NK-92 treated with Interleukin-12 subunit alpha and Interleukin-12 subunit beta, amount 100 ng/mL, for 24 hours (cell line): Measurements from ENCODE around the gene SNAI3.

Experiments
- DNase-seq: peaks from one replicate; lab custom pipeline; 2025; lab: John Stamatoyannopoulos, UW

Gene SNAI3

GRCh38 chr16:88650749-88651275, 35.5 kb downstream of the SNAI3 start, which contains the start of gene CYBA:
Gene CYBA, minus strand, starts transcription at chr16:88651053. Its CDS starts 40 bp downstream, at chr16:88651013.
- peak; percentile 75 for DNase-seq

- DNase-seq: peak; percentile 38
Observed at GRCh38 chr16:88649924-88650748, 36.2 kb downstream of the SNAI3 start.

DNA sequence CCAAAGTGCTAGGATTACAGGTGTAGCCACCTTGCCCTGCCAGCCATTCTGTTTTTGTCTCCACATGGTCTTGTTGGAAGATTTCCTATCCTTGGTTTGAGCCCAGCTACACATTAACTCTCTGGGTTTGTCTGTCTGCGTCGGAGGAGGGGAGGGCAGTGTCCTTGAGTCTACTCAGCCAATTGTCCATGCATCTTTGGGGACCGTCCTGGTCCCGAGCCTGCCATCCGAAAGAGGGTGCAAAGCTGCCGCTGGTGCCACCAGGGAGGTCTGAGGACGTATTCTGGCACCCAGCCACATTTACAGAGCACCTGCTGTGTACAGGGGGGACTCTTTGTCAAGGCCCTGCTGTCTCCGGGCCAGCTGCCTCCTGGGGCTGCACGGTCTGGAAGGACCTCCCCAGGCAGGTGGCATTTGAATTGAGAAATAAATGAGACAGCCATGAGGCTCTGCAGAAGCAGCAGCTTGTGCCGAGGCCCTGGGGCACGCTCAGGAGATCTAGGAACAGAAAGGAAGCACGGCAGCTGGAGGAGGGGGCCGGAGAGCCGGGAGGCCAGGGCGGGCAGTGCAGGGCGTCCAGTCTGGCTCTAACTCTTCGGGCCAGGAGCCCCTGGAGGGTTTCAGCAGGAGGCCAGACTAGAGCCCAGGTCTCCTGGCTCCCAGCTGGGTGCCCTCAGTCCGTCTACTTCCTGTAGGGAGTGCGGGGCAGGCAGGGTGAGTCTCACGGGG, 36.9 kb downstream of the SNAI3 start:
- no peak for DNase-seq

DNA sequence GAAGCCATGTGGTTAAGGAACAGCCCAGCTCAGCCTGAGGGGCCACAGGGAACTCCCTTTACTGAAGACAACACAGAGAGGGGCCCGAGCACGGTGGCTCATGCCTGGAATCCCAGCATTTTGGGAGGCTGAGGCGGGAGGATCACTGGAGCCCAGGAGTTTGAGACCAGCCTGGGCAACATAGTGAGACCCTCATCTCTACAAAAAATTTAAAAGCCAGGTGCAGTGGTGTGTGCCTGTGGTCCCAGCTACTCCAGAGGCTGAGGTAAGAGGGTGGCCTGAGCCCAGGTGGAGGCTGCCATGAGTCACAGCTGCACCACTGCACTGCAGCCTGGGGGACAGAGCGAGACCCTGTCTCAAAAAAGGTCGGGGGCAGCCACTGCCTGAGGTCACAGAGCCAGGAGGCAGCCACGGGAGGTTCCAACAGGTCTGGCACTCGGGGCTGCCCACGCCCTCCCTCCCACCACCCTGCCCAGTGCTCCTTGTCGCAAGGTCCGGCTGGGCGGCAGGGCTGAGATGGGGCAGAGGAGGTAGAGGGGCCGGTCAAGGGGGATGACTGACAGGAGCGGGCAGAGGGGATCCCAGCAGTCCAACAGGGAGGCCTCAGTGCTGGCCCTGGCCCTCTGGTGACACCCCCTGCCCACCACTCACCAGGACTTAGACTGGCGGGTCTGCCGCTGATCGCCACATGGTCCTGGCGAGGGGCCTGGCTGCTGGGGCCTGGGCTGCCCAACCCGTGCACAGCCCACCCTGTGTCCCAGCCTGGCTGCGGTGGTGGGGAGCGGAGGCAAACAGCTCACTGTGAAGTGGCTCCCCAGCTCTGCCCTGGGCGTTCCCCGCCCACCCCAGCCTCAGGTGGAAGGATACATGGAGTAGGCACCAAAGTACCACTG, 38.9 kb downstream of the SNAI3 start:
- no peak for DNase-seq

GRCh38 chr16:88646345-88647034, 39.8 kb downstream of the SNAI3 start:
- DNase-seq: no peak

GRCh38 chr16:88645941-88646340, 40.4 kb downstream of the SNAI3 start:
- no peak for DNase-seq

- no peak for DNase-seq
Observed at GRCh38 chr16:88645455-88645854, 40.9 kb downstream of the SNAI3 start.

GRCh38 chr16:88643644-88643932, 42.7 kb downstream of the SNAI3 start:
- no peak for DNase-seq

DNA sequence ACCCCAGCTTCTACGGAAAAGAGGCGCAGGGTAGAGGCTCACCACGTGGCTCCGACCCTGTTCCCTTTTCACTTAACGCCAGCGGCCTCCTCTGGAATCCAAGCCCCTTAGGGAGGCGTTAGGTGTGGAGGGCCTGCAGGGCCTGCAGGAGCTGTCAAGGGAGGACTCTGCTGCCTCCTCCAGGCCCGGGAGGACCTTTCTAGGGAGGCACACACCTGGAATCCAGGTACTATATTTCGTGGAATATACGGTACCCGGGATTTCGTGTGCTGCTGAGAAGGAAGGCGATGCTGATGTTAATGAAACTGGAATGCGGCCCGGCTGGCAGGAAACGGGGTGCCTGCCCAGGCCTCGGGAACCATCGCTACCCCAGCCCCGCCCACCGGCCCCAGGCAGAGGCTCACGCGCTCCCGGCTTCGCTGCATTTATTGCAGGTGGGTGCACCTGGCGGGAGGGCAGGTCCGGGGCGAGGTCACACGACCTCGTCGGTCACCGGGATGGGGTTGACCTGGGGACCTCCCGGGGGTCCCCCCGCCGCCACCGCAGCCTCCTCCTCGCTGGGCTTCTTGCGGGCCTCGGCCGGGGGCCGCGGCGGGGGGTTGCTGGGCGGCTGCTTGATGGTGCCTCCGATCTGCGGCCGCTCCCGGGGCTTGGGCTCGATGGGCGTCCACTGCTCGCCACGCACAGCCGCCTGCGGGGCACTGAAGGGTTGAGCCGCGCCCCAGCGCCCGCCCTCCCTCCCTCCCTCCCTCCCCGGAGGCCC, 43.2 kb downstream of the SNAI3 start:
- DNase-seq: no peak

DNA sequence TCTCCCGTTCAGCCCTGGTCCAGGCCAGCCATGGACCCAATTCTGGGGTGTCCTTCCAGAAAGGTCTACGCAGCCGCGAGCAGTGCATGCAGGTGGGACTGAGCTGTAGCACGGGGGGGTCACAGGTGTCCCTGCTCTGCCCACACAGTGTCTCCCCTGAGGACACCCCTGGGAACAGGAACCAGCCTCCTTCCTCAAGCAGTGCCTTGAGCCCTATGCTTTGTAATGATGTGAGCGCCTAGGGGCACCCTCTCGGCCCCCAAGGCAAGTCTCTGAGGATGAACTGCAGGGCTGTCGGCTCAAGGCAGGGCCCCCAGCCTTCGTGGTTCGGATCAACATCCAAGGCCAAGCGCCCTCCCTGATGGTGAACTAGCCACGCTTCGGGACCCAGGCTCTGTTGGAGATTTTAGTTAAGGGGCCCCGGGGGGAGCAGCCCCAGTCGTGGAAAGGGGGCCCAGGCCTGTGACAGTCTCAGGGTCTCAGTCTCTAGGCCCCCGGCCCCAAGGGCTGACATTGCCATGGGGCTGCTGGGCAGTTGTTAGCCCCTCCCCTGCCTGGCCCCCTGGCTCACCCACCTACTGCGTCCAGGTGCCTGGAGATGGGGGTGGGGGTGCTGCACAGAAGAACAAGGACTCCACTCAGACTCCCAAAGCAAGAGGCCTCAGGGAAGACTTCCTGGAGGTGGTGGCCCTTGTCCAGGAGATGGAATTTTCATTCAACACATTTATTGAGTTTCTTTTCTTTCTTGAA, 45.6 kb downstream of the SNAI3 start:
- no peak for DNase-seq

- DNase-seq: no peak
Observed at GRCh38 chr16:88640039-88640495, 46.2 kb downstream of the SNAI3 start.

DNA sequence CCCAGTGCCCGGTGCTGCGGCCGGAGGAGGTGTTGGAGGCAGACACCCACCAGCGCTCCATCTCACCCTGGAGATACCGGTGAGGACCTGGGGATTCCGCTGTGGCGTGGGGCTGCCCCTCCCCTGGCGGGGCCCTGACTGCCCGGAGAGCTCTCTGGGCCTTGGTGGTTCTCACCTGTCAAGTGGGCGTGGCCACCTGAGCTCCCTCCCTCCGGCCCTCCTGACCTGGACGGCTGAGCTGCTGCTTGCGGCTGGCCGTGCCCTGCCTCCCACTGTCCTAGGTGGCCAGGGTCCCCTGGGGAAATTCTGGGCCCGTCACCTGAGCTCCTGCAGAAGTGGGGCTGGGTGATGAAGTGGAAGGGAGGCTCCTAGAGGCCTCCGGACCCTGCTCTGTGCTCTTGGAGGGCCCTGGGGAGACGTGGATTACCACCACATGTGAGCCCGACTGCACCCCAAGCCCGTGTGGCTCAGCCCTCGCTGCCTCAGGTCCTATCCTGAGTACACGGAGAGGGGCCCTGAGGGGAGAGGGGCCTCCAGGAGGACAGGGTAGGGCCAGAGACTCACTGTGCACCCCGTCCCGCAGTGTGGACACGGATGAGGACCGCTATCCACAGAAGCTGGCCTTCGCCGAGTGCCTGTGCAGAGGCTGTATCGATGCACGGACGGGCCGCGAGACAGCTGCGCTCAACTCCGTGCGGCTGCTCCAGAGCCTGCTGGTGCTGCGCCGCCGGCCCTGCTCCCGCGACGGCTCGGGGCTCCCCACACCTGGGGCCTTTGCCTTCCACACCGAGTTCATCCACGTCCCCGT, 46.9 kb downstream of the SNAI3 start:
- no peak for DNase-seq

DNA sequence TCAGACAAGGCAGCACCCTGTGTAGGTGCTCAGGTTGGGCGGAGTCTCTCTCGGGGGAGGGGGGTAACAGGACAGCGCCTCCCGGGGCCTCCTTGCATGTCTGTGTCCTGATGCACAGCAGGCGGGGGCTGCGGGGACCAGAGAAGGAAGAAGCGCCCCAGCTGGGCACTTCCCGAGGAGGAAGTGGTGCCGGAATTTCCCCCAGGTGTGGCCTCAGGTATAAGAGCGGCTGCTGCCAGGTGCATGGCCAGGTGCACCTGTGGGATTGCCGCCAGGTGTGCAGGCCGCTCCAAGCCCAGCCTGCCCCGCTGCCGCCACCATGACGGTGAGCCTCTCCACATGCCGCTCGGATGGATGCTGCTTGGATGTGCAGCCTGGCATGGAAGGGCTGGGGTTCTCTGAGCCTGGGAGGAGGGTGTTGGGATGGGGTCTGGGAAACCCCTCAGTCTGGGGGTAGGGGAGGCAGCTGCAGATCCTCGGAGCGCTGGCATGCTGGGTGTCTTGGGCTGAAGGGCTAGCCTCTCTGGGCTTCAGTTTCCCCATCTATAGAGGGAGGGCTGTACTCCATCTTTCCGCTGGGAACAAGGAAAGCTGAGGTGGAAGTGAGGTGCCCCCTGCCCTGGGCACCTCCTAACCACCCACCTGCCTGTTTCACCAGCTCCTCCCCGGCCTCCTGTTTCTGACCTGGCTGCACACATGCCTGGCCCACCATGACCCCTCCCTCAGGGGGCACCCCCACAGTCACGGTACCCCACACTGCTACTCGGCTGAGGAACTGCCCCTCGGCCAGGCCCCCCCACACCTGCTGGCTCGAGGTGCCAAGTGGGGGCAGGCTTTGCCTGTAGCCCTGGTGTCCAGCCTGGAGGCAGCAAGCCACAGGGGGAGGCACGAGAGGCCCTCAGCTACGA, 47.7 kb downstream of the SNAI3 start, which contains the start of gene IL17C:
Gene IL17C (plus strand): TSS at position 250 of the 908 bp plus-strand sequence. CDS start 70 bp downstream, at position 320.
- DNase-seq: no peak

DNA sequence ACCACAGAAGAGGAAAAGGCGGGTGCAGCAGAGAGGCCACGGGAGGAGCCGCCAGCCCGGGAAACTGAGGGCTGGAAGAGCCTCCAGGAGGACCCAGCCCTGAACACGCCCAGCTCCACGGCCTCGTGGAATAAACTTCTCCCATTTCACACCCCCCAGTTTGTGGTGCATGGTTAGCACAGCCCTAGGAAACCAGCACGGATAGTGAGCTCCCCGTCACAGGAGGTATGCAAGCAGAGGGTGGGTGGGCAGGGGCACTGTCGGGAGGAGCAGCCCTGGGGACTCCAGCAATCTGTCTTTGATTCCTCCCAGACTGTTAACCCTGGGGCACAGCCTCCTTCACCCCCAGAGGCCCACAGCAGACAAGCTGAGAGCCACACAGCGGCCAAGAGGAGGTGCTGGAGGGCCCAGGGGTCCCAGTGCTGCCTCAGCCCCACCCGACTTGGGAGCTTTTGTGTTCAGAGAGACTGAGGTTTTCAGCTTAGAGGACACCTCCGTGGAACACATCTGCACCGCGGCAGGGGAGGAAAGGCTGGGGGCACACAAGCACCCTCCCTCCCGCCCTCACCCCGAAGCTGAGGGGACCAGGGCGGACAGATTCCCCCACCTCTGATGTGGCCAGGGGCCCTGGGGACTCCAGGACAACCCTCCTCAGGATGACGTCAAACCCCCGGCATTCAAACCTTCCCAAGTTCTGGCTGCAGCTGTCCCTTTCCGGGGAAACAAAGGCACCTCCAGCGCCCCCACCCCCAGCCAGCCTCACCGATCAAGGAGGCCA, 49.6 kb downstream of the SNAI3 start:
- no peak for DNase-seq

DNA sequence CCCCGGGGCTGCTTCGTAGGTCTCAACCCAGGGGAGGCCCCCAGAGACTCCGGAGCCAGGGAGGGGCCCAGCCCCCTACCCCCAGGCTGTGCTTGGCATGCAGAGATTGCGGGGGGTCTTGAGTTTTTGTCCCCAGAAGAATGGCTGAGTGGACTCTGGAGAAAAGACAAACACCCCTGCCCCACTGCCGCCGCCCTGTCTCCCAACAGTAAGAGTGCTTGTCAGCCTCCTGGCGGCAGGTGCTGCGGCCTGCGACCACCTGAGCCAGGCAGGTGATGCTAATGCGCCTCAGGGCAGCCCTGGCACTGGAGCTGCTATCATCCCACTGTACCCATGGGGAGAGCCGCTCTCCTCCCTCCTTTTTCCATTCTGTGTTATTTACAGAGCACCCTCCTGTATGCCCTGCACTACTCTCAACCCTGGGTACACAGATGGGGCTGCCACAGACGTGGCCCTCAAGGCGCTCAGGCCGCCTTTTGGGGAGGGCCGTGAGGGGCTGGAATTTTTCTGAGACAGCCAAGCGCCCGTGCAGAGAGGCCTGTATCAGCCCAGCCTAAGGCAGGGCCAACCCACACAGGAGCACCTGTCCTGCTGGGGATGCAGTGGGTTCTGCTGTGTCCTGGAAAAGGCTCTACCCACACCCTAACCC, 50.5 kb downstream of the SNAI3 start:
- DNase-seq: no peak

- DNase-seq: no peak
Observed at GRCh38 chr16:88634994-88635670, 51.2 kb downstream of the SNAI3 start.
